HG02981 (cell line): ENCODE results near the gene COPS8.

Source experiments
- ATAC-seq: cut with Tn5 transposase; IDR thresholded peaks from one replicate; pipeline ENCODE4 v1.9.1; 2021; ENCODE audit warnings: mild to moderate bottlenecking, moderate library complexity; ENCODE audit not compliant: unreplicated experiment

COPS8 gene

GRCh38 chr2:237129625-237130263 is 44.1 kb downstream of the COPS8 start:
- ATAC-seq = no peak

GRCh38 chr2:237130562-237131421 is 45.1 kb downstream of the COPS8 start:
- ATAC-seq = no peak

GRCh38 chr2:237131749-237132533 is 46.3 kb downstream of the COPS8 start:
- no peak for ATAC-seq

GRCh38 chr2:237132799-237133198 is 47.1 kb downstream of the COPS8 start:
- no peak for ATAC-seq

GRCh38 chr2:237134321-237135230 is 48.9 kb downstream of the COPS8 start:
- no peak for ATAC-seq

GRCh38 chr2:237136824-237137223 is 51.1 kb downstream of the COPS8 start:
- no peak for ATAC-seq

GRCh38 chr2:237137626-237138323 is 52.1 kb downstream of the COPS8 start:
- no peak for ATAC-seq

GRCh38 chr2:237139123-237139675 is 53.5 kb downstream of the COPS8 start:
- ATAC-seq = no peak

GRCh38 chr2:237140689-237141285 is 55.1 kb downstream of the COPS8 start:
- ATAC-seq = no peak

- no peak for ATAC-seq
Measured at GRCh38 chr2:237141571-237142051, 55.9 kb downstream of the COPS8 start.

GRCh38 chr2:237143118-237143517 is 57.4 kb downstream of the COPS8 start:
- ATAC-seq = no peak

- no peak for ATAC-seq
Measured at GRCh38 chr2:237143676-237144440, 58.2 kb downstream of the COPS8 start.

- no peak for ATAC-seq
Measured at GRCh38 chr2:237144516-237144915, 58.8 kb downstream of the COPS8 start.

GRCh38 chr2:237147317-237147716 is 61.6 kb downstream of the COPS8 start:
- ATAC-seq = no peak

GRCh38 chr2:237148624-237149023 is 62.9 kb downstream of the COPS8 start:
- ATAC-seq = no peak

- ATAC-seq = no peak
Measured at GRCh38 chr2:237149425-237149824, 63.7 kb downstream of the COPS8 start.
